GM18858 (cell line): ENCODE data around the gene PDE4D.

Experiments
- ATAC-seq: cut with Tn5 transposase; IDR thresholded peaks from one replicate; pipeline ENCODE4 v1.9.1; 2021; ENCODE audit not compliant: unreplicated experiment

Gene PDE4D

DNA sequence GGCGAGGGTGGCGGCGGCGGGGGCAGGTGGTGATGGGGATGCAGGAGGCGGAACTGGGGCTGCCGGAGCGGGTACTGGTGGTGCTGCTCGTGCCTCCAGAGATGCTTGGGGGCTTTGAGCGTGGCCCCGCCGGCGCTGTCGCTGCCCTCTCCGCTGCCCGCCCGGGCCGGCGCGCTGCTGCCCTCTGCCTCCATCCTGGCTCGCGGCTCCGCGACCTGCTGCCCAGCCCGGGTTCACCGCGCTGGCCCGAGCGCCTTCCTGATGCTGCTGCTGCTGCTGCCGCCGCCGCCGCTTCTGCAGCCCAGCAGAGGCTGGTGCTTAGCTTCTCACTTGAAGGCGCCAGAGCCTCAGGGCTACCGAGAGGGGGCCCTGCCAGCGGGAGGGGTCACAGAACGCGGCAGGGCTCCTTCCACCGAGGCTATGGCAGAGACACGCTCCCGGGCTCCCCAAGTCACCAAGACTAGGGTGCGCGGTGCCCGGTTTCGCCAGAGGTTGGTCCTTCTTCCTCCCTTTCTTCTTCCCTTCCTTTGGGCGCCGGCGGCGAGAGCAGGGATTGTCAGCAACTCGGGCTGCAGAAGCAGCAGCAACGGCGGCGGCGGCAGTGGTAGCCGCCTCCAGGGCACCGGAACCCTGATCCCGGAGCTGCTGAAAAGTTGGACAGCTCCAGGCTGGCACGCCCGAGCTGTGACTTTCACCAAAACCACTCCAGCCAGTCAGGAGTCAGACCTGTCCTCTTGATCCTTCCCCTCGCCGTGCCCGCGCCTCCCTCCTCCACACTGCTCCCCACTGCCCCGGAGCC, at the start of gene PDE4D:
TSS of gene PDE4D (minus strand) at position 298 of the 799 bp plus-strand sequence.
- ATAC-seq, result no peak

DNA sequence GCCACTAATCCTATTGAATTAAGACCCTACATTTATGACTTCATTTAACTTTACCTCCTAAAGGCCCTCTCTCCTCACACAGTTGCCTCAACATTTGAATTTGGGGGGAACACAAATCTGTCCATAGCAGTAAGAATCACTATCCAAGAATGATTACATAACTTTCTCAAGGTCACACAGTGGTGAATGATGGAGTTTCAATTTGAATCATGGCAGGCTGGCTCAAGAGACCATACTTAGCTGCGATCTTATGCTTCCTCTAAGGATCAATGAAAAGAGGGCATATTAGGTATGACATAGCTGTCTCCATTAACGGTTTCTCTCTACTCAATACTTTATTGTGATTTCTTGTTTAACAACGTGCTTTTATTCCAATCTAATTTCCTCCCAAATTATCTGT, 44.1 kb upstream of the PDE4D start:
- no peak for ATAC-seq

DNA sequence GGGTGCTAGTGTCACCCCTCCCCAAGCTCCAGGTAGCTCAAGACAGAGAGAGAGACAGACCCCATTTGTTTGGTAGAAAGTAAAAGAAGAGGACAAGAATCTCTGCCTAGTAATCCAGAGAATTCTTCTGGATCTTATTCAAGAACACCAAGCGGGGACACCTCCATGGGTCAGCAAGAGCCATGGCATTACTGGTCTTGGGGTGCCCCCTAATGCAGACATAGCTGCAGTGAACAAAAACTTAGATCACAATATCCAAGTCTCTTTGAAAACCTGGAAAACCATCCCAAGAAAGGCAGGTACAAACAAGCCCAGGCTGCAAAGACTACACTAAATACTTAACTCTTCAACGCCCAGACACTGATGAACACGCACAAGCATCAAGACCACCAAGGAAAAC, 29.9 kb upstream of the PDE4D start:
- ATAC-seq, result no peak

DNA sequence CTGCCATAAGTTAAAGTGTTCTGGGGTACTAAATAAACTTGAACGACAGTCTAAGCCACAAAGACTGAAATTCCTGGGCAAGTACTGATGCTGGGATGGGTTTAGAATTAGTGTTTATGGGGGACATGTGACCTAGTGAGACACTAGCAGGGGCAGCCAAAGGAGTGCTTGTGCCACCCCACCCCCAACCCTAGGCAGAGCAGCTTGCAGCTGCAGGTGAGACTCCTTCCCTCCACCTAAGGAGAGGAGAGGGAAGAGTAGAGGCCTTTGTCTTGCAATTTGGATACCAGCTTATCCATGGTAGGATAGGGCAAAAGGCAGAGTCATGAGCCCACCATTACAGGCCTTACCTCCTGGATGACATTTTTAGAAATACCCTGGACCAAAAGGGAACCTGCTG, 28.7 kb upstream of the PDE4D start:
- ATAC-seq, result no peak

DNA sequence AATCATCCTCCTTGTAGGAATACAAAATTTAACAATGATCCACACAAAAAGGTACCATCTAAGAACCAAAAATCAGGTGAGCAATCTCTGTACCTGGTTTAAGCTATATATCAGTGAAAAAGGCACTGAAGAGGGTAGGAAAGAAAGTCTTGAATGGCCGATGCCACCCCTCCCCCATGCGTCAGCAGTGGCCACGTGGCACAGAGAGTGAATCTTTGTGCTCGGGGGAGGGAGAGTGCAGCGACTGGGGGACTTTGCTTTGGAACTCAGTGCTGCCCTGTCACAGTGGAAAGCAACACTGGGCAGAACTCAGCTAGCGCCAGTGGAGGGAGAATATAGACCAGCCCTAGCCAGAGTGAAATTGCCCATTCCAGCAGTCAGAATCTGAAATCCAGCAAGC, 28.3 kb upstream of the PDE4D start:
- no peak for ATAC-seq

DNA sequence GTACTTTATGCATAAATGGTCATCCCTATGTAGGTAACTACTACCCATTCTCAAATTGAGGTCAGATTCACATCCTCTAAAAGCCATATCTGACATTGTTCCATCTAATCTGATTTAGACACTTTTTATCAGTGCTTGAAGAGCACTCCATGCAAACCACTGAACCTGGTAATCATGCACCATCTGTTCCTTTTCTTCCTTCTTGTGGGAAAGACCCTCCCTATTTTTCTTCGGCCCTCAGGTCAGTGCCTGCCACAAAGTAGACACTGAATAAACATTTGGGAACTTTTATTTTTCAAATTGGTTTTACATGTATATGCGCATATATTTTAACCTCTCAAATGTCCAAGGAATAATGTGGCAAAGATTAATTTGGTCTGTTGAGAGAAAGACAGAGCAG, 26.0 kb upstream of the PDE4D start:
- no peak for ATAC-seq

DNA sequence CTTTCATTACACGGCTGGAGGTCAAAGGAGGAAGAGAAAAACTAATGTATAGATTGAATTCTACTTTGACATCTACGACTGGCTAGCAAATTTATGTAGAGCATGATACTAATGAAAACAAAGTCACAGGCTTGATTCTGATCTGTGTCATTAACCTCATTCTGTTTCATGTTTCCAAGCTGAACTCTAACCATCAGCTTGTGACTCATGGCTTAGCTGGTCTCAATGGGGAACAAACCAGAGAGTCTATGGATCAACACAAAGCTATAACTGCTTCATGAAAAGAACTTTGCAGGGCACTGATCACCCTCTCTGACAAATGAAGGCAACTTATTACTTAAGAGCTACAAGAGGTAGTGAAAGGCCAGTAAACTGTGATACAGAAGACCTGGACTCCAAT, 23.6 kb upstream of the PDE4D start:
- ATAC-seq, result no peak

DNA sequence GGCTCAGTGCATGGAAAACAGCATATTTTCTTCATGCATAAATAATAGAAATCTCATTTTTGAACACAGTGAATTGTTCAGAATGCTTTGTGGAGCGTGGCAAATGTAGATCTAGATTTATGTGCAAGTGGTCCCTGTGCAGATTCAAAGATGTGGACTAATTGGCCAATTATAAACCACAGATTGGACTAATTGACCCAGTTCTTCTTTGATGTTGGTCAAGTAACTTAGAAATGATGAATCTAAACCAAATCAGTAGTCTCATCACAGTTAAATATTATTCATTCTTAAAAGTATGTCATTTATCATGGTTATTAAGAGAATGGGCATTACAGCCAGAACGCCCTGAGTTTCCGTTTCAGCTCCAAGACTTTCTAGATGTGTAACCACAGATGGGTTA, 11.7 kb upstream of the PDE4D start:
- ATAC-seq, result no peak

DNA sequence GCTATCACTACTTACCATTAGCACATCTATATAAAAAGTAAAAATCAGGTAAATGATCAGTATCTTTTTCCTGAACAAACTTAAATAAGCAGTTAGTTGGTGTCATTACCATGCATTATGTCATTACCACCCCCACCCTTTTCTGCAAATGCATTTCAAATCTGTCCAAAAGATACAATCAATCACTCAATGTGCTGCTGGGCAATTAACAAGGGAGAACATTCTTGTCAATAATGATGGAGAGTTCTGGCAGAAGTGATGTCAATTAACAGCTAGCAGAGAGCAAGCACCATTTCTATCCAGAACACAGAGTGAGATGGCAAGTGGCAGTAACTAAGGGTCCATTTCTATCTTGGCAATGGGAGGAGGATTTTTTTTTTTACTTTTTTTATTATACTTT, 3.5 kb upstream of the PDE4D start:
- ATAC-seq, result no peak

DNA sequence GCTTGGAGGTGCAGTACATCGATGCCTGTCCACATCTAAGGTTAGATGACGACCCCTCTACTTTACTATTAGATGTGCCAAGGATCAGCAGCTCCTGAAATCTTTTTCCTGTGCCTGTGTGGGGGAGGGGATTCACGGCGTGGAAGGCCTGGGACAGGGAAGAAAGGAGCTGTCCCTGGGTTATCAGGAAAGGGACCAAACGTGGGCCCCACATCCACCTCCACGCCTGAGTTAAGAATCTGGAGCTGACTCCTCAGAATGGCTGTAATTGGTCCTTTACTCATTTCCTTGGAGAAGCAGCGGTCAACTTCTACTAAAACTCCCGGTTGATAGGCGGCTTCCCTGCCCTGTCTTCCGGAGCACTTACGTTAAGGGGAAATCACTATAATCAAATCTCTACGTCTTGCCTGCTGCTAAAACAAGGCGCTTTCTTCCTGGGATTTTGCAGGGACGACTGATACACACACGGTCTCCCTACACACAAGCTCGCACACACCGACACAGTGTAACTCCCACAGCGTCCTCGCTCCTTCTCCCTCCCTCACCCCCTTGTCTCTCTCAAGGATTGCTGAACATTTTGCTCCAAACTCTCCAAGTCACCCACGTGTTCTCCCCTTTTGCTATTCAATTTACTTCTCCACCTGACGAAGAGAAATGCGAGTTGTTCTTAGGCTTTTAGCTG, 1.4 kb downstream of the PDE4D start:
- no peak for ATAC-seq

DNA sequence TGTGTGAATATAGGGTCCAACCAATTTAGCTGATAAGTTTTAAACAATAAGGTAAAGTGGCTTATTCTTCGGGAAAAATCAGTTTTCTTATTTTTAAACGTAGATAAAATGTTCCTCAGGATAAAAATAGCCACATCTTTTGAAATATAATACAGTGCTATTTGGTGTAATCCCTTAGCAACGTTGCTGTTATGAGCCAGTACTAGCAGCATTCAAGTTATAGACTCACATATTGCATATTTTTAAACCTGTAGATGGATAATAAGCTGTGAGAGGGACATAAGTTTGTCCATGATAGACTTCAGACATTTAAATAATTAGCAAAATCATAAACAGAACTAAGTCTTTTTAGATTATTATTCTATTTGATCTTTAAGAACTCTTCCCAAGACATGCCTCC, 6.3 kb downstream of the PDE4D start:
- no peak for ATAC-seq

DNA sequence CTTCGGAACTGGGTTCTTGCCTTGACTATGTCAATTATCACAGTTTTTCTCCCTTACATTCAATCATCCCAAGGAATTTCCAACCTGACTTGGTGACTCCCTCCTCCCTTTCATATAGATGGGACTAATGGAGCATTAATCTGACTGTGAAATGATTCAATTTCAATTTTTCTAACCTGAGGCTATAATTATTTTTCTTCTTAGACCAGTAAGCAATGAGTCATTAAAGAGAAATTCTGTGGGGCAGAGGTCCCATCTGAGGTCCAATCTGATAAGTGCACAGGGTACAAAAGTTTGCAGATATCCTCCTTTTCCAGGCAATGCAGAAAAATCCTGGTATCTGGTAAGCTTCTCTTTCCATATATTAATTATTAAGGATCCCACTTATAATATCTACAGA, 18.9 kb downstream of the PDE4D start:
- ATAC-seq, result no peak

DNA sequence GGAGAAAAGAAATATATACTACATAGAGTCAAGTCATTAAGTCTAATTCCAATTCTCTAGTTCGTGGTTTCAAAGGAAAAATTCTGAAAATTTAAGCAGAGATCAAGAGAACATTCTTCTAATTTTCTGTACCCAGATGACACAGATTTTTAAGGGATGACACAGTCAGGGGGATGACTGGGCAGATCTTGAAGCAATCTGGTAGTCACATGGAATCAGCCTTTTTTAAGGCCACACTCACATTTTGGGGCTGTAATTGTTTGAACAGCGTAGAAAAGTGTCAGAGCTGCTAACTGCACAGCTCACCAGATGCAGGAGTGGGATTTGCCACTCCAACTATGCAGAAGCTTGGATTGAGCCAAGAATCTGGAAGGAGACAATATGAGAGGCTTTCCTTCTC, 20.4 kb downstream of the PDE4D start:
- ATAC-seq, result no peak

DNA sequence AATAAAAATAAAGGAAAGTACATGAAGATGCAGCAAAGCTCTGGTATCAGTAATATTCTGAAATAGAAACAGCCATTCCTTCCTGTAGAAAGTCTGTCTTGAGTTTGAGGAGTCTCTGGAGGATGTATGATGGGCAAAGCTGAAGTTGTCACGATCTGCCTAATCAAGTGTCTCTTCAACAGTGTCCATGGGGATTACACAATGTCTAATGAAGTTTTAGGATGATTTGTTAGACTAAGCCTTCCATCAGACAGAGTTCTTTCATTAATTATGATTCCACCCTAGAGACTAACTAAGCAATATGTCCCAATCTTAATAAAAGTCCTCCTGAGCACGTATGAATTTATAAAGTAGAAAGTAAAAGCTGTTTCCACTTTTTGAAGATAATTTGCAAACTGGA, 26.9 kb downstream of the PDE4D start:
- ATAC-seq, result no peak

DNA sequence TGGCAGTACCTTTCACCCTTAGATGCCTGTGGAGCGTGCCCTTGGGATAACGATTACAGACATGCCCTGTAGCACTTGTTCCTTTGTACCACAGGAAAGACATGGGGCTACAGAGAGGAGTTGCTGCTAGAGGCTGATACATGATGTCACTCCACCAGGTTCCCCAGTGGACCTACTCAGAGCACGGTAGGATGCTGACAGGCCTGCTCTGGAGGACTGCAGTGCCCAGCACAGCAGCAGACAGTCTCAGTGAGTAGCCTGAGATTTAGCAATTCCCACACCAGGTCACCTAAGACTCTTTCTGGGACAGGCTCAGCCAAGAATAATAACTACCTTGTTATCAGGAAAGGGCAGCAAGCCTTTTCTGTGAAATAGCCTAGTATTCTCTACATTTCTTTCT, 28.8 kb downstream of the PDE4D start:
- no peak for ATAC-seq

DNA sequence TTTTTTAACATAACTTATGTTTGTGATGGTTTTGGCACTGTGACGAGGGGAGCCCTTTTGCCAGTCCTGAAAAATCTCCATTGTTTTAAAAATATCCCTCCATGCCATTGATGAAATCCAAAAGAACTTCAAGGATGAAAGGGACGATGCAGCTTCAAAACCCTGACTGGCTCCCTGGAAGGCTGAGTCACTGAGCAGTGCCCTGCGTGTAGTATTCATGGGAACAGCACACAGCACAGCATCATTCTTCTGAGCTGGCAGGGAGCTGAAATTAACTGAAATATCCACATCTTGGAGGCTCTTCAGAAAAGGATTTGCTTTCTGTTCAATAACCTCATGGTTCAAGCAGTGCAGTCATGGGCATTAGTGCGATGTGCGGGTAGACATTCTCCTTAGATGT, 29.7 kb downstream of the PDE4D start:
- ATAC-seq, result no peak

DNA sequence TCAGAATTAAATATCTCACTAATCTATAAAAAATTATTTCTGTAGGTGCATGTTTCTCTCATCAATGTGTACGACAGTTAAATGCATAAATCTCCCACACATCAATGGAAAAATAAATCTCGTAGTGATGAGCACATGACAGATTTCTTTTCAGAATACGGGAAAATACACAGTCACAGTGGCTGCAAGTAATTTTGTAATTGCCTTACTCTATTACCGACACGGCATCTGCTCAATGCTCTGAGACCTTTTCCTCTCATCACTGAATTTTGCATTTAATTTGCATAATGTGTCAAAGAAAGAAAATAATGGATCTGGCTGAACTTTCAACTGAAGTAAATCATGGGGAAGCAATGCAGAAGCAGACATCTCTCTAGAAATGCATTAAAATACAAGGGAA, 37.2 kb downstream of the PDE4D start:
- no peak for ATAC-seq

DNA sequence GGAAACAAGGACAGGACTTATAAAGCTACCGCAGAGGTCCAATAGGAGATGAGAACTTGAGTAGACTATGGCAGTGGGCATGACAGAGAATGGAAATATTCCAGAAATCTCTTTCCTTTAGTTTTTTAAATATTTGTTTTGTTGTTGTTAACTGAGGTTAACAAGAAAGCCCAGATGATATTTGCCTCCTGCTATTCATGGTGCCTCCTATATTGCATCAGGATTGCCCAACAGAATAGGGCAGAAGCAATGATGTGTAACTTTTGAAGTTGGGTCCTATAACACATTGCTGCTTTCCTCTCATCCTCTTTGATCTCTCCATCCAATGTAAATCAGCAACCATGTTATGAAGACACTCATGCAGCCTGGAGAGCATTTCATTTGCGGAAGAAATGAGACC, 42.8 kb downstream of the PDE4D start:
- ATAC-seq, result no peak

DNA sequence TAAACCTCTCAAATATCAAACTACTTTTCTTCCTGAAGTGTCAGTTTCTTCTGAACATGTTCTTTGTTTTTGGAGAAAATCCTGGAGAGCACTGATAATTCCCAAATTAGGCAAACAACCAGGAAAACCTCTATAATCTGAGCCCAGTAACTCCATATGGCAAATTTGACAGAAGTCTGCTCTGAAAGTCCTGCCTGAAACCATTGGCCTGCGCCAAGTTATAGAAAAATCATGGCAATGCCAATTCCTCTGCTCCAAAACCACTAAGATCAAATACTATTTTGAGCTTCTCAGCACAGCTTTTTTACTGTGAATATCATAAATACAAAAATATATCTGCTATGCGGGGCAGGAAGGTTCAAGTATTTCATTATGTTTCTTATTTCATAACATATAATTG, 45.9 kb downstream of the PDE4D start:
- ATAC-seq, result no peak

DNA sequence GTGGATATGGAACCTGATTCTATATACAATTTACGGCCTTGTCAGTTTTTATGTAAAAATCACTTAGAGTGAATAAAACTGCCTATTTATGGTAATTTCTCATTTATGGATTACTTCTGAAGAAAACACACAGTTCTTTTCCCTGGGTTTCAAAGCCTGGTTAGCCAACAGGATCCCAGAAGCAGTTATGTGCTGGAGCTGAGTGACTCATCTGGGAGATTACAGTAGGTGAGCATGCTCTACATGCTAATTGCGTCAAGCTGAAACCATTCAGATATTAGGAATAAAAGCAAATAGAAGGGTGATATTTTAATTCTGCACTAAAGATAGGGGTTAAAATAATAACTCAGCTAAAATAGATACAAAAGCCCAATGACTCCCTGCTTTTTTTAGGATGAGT, 47.8 kb downstream of the PDE4D start:
- no peak for ATAC-seq

DNA sequence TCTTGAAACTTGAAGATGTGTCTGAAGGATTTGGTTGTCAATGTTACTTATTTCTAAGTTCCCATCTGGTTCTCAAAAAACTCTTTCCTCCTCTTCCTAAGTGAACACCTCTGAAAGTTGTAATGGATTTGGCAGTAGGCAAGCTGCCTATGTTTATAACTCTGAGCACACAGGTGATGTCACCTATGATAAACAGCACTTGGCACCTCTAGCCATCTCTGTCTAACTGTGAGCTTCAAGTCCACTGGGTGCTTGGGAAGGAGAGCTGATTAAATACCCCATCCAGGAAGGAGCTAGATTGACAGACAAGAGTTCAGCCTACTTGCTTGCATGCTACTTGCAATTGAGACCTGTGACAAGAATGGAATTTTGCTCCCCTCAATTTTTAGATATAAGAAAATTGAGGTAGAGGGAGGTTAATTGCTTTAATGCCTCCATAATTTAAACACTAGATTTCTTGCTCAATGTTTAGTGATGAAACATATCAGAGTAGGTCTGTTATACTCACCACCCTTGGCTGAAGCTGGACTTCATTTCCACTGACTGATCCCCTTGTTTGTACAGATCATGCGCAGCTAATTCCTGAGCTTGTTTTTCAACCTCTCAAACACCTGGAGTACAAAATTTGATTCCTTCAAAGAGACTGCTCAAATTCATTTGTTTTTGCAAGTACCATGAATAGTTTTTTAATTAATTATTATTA, 49.9 kb downstream of the PDE4D start:
- ATAC-seq, result no peak

DNA sequence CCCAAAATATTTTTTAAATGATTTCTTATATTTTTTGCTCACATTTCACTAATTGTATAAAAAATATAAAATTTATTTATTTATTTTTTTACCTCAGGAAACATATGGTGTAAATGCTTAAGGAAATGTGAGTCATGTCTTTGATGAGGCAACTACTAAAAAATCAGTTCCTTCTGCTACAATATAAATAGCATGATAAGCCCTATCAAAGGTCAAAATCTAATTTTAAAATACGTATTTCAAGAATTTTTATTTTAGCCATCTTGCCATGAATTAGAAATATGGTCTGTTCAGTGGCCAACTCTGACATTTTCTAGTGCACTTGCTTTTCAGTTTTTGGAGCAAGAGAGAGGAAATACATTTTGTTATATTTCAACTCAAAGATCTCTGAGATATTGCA, 50.5 kb downstream of the PDE4D start:
- ATAC-seq, result no peak
